Non-pigmented ciliary epithelial cell (primary cell): ENCODE data around the gene HERC5.
"Not testable (repeated sequence)": the region's sequence is repeated elsewhere in the genome, so short reads cannot be mapped to it uniquely, and the experiment has no call there.

Source experiments
- DNase-seq: peaks from one replicate; pipeline ENCODE4 v3.0.0-alpha.2; 2010; ENCODE audit warnings: low read depth

The HERC5 gene

DNA sequence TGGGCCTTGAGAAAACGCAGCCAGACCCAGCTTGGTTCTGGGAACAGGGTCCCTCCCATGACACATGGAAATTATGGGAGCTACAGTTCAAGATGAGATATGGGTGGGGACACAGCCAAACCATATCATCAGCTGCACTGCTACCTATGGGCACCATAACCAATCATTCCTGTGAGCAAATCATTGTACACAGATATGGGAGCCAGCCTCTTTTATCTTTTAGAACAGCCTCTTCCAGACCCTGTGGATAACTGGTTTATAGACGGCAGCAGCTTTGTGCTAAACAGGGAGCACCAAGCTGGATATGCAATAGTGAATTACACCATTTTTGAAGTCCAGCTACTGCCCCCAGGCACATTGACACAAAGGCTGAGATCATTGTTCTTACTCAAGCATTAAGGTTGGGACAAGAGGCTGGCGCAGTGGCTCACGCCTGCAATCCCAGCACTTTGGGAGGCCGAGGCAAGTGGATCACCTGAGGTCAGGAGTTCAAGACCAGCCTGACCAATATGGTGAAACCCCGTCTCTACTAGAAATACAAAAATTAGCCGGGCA, 8.6 kb upstream of the HERC5 start:
- DNase-seq, result not testable (repeated sequence)

- DNase-seq, result no peak
Observed at GRCh38 chr4:88448889-88449288, 8.0 kb upstream of the HERC5 start.

- no peak for DNase-seq
Observed at GRCh38 chr4:88449290-88449689, 7.6 kb upstream of the HERC5 start.

- DNase-seq, result no peak
Observed at GRCh38 chr4:88451205-88451604, 5.7 kb upstream of the HERC5 start.

DNA sequence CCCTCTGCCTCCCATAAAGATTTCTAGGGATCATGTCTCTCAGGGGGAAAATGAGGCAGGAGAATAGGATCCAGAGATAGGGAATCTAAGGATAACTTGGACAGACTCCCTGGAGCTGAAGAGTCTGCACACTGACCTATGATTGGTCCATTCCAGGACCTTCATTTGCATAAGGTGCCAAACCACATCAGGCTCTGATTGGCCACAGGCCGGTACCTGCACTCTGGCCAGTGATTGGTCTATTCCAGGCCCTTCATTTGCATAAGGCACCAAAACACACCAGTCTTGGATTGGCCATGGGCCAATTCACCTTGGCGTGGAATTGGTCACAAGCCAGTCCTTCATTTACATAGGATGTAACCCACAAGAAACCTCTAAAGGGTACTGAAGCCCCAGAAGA, 4.0 kb upstream of the HERC5 start:
- no peak for DNase-seq

- no peak for DNase-seq
Observed at GRCh38 chr4:88457307-88458103, 586 bp downstream of the HERC5 start.

DNA sequence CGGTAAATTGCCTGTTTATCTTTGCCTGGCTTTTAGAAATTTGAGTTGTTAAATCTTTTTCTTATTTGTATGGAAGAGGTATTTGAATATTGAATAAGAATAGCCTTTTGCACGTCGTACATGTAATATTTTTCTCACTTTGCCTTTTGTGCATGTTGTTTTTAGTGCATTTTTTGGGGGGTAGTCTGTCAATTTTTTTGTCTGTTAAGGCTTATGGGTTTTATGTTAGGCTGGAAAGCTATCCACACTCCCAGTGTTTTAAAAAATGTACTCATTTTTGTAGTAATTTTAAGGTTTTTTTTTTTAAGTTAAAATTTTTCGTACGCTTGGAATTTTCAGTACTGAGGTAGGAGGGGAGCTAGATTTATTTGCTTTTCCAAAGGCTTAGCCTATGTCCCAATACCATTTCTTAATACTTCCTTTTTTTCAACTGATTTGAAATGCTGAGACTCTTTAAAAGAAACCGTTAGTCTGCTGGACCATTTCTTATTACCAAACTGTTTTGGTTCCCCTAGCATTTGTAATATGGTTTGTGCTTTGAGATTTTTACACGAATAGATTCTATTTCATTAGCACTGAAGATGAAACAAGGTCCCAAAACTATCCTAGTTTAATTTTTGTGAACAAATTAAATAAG, 1.3 kb downstream of the HERC5 start:
- DNase-seq, result no peak

DNA sequence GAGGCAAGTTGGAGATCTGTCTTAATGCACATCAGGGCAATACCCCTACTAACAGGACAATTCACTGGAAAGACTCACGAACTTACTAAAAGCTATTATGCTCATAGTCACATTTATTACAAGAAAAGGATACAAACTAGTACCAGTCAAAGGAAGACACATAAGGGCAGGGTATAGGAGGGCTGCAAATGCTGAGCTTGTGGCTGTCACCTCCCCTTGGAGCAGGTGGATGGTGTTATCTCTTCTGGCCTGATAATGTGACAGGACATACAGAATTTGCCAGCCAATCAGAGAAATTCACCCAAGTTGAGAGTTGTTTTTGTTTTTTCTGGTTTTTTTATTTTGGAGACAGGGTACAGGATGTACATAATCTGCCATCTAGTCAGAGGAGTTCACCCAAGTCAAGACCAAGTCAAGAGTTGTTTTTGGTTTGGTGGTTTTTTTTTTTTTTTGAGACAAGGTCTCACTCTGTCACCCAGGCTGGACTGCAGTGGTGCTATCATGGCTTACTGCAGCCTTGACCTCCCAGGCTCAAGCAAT, 8.8 kb downstream of the HERC5 start:
- DNase-seq, result no peak

DNA sequence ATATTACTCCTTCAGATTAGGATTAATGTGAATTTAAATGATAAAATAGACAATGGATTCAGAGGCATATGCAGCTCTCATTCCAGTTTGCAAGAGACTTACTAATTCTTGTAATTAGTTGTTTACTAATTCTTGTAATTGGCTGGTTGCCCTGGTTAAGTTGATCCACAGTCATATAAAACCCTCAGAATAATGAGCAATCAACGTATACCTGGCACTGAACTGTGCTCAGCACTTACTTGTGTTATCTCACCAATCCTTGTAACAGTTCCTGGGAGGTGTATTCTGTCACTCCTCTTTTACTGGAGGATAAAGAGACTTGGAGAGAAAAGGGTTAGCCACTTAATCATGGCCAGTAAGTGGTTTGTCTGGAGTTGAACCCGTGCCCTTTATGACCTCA, 10.5 kb downstream of the HERC5 start:
- no peak for DNase-seq

- DNase-seq, result no peak
Observed at GRCh38 chr4:88477229-88477860, 20.4 kb downstream of the HERC5 start.

DNA sequence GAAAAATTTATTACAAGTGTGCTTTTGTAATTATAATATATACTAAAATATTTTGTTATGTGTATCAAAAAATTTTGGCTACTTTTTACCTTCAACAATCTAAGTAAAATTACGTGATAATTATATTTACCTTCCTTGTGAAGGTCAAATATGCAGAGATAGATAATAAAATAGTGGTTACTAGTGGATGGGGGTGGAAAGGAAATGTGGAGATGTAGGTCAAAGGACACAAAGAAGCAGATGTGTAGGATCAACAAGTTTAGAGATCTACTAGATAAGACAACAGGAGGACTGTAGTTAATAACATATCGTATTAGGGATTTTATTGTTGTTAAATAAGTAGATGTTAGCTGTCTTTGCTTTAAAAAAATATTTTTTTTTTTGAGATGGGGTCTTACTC, 21.3 kb downstream of the HERC5 start:
- no peak for DNase-seq

GRCh38 chr4:88481537-88481936, 24.6 kb downstream of the HERC5 start:
- DNase-seq, result no peak

- DNase-seq, result no peak
Observed at GRCh38 chr4:88489100-88489761, 32.3 kb downstream of the HERC5 start.

DNA sequence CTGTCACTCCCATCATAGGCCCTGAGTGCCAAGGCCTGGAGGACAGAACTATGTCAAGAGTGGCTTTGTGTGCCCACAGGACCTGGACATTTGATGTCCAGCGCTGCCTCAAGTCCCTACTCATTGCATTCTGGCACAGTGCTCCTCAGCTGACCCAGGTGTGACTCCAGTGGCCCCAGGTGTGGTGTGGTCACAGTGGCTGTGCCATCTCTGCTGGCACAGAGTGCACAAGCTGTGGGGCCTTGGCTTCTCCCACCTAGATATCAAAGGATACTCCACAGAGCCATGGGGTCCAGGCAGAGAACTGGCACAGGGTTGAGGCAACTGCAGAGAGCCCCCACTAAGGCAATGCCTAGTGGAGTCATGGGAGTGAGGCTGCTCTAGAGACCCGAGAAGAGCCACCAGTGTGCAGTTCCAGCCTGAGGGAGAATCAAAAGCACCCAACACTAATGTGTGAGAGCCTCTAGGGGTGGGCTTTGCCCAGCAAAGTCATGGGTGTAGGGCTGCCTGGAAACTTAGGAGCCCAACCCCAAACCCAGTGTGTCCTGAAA, 41.0 kb downstream of the HERC5 start:
- no peak for DNase-seq

DNA sequence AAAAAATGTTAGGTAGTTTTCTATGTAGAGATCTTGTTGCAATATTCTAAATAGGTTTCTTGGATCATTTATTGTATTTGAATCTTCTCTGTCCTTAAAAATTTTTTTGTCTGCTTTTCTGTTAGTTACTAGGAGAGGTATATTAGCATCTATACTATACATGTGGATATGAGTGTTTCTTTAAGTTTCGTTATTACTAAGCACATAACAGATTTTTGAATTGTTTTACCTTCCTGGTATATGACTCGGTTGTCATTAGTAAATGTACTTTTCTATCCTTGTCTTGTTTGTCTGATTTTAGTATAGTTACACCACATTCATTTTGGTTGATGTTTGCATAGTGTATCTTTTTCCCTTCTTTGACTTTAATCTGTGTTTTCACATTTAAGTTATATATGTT, 46.4 kb downstream of the HERC5 start:
- DNase-seq, result no peak

DNA sequence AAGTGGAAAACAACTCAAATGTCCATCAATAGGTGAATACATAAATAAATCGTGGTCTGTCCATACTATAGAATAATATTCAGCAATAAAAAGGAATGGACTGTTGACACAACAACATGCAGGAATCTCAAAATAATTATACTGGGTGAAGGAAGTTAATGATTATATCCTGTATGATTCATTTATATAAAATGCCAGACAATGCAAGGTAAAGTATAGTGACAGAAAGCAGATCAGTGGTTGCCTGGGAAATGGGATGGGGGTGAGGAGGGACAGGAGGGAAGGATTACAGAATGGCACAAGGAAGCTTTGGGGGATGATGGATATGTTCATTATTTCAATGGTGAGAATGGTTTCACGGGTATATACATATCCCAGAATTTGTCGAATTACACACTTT, 54.3 kb downstream of the HERC5 start:
- no peak for DNase-seq

DNA sequence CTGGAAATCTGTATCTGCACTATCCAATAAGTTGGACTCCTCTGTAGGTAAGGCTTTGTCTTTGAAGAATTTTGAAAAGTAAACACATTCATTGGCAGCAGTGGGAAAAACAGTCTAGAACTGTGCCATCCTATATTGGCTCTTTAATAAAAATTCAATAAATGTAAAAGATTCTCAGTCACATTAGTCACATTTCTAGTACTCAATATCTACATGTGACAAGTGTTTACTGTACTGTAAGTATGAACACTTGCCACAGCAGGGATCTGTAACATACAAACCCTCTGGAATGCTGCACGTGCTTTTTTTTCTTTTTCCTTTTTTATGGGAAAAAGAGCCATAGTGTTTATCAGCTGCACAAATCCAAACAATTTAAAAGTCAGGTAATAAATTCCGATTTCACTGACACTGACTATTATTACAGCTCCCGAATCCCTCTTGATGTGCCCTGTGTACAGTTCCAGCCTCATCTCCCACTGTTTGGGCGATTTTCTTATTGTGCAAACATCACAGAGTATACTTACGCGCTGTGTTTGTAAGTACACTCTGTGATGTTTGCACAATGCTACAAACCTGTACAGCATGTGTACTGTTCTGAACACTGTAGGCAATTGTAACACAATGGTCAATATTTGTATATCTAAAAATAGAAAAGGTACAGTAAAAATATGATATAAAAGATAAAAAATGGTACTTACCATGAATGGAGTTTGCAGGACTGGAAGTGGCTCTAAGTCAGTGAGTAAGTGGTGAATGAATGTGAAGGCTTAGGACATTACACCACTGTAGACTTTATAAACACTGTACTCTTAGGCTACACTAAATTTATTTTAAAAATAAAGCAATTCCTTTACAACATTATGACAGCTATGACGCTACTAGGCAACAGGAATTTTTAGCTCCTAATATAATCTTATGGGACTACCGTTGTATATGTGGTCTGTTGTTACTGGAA, 57.9 kb downstream of the HERC5 start:
- no peak for DNase-seq

GRCh38 chr4:88516746-88517145, 59.8 kb downstream of the HERC5 start:
- DNase-seq, result no peak

GRCh38 chr4:88517825-88518224, 60.9 kb downstream of the HERC5 start:
- no peak for DNase-seq

DNA sequence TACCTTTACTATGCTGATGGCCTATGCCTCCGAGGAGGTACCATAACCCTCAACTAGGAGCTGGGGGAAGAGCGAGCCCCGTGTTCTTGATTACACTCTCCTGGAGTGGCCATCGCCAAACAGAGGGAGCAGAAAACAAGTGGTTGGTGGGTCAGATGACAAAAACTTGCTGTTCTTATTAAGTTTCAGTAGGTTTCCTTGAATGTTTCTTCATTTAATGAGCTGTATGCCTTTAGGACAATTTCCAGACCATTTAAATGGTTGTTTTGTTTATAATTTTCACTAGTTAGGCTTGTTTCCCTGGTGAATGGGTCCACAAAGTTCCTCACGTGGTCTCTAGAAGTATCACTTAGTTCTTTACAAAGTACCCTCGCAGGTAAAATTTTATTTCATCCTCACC, 62.0 kb downstream of the HERC5 start:
- no peak for DNase-seq
